Measurements from ENCODE around the gene SLC10A2.

SLC10A2 gene

DNA sequence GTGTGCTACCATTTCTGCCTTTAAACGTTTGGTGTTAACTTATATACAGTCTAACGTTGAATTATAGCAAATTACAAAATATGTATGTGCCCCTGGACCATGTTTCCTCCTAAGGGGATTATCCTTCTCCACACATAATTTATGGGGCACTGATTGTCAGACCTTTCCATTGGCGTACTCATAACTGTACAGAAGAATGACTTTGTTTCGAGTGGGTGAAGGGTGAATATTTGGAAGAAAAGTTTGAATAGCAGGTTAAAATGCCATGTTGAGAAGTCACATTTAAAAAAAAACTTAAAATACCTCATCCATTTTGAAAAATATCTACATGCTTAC lies 58.8 kb downstream of the SLC10A2 start:
- TF ChIP-seq, protein P1, sequence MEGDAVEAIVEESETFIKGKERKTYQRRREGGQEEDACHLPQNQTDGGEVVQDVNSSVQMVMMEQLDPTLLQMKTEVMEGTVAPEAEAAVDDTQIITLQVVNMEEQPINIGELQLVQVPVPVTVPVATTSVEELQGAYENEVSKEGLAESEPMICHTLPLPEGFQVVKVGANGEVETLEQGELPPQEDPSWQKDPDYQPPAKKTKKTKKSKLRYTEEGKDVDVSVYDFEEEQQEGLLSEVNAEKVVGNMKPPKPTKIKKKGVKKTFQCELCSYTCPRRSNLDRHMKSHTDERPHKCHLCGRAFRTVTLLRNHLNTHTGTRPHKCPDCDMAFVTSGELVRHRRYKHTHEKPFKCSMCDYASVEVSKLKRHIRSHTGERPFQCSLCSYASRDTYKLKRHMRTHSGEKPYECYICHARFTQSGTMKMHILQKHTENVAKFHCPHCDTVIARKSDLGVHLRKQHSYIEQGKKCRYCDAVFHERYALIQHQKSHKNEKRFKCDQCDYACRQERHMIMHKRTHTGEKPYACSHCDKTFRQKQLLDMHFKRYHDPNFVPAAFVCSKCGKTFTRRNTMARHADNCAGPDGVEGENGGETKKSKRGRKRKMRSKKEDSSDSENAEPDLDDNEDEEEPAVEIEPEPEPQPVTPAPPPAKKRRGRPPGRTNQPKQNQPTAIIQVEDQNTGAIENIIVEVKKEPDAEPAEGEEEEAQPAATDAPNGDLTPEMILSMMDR (conservative IDR thresholded peaks at IDR 0.05; ENCODE audit: low read length) = no peak
- H3K4me3 ChIP-seq (ENCODE audit: low read length) = no peak overlapping the region
- DNase-seq (ENCODE audit: low read depth) = no peak

DNA sequence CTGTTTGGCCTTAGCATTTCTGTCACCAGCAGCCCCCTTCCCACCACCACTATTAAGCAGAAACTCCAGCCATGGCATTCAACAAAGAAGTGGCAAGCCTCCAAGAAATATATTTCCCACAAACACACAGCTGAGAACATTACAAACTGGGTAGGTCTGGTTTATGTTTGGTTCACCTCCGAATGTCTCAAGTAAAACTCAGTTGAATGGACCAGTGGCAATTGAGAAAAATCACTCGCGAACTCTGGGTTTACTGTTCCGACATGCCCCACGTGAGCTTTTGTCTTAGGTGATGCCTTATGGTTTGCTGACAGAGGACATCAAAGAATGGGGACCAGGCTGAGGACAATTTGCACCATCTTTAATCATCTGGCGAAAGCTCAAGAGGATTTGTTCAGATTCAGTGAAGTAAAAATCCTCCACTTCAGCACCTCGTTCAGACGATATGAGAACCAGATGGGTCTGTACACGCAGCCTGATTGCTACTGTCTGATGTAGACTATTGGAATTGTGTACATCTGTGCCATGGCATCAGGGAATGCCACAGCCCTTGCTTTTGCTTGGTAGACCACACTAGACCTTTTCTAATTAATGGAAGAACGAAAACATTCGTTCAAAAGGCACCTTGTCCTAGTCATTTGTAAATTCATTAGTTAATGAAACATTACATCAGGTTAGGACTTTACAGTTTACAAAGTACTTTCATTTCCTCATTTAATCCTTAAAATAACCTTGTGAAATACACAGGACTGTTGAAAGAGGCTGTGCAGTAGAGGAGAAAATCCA lies 59.4 kb downstream of the SLC10A2 start:
- no peak for DNase-seq (ENCODE audit: low read depth)
- TF ChIP-seq, protein P1 (conservative IDR thresholded peaks at IDR 0.05; ENCODE audit: low read length) = no peak
- no peak overlapping the region for H3K4me3 ChIP-seq (ENCODE audit: low read length)

DNA sequence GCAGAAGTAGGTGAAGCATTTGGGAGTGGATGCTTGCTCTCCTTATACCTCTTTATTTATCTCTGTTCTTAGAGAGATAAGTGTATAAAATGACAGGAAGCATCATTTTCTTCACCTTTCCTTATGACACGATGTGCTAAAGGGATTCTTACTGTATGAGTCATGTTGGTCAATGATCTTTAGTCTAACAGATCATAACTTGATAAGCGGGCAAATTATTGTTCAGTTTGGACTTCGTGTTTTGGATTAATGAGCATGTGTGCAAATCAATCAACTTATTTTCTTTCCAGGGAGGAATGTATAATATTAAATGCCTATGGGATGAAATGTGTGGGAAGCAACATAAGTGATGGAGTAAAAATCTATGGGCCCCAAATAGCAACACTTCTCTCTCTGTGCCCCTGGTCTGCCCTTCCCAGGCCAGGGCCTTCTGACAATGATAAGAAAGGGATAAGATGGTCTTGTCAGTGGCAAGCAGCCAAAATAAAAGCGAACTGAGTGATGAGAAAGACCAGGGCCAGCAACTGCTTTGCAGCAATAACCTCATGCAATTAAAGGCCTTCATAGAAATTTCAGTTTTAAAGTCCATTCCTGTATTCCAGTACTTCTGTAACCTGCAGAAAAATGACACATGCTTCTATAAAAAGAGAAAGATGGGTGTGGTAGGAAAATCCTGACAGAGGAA lies 61.4 kb downstream of the SLC10A2 start:
- DNase-seq (ENCODE audit: low read depth) = no peak
- H3K4me3 ChIP-seq (ENCODE audit: low read length) = no peak overlapping the region
- TF ChIP-seq, protein P1 (conservative IDR thresholded peaks at IDR 0.05; ENCODE audit: low read length) = no peak

DNA sequence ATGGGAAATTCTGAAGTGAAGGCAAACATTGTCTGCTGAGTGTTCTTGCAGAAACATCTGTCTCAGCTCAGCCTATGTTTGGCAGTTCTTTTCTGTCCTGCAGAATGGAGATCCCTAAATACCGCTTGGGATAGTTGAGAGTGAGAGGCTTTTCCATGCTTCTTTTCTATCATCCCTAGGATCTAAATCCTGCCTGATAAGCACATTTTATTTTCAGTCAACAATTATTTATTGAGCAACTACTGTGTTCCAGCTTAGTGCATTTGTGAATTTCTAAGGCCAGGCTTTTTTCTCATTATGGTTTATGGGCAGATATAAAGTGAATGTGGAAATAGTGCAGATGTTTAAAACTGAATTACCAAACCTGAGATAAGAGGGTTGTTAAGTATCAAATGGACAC lies 62.6 kb downstream of the SLC10A2 start:
- no peak overlapping the region for H3K4me3 ChIP-seq (ENCODE audit: low read length)
- no peak for DNase-seq (ENCODE audit: low read depth)
- TF ChIP-seq, protein P1 (conservative IDR thresholded peaks at IDR 0.05; ENCODE audit: low read length) = no peak

DNA sequence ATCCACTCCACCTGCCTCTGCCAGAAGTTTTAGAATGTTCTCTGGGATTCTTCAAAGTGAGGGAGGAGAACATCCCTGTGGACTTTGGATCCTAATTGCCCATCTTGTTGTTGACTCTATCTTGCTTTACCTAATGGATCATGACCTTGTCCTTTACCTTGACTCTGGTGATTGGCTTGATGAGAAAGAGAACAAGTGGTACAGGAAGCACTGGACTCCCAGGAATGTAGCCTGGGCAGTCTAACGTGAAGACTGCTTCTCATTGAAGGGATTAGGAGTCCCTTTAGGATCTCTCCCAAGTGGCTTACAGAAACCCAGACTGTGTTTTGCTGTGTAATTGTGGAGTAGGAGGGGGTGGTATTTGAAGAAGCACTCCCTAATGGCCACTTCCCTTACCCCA lies 63.9 kb downstream of the SLC10A2 start:
- no peak overlapping the region for H3K4me3 ChIP-seq (ENCODE audit: low read length)
- TF ChIP-seq, protein P1 (conservative IDR thresholded peaks at IDR 0.05; ENCODE audit: low read length) = no peak
- no peak for DNase-seq (ENCODE audit: low read depth)

DNA sequence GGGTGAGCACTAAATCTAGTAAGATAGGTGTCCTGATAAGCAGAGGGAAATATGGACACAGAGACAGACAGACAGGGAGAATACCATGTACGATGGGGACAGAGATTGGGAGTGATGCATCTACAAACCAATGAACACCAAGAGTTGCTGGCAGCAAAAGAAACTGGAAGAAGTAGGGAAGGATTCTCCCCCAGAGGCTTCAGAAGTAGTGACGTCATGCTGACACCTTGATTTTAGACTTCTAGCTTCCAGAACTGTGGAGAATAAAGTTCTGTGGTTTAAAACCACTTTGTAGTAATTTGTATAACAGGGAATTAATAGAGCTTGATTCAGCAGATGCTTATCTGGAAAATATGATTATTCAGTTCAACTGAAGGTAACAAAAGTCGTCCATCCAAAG lies 66.1 kb downstream of the SLC10A2 start:
- no peak for DNase-seq (ENCODE audit: low read depth)
- H3K4me3 ChIP-seq (ENCODE audit: low read length) = no peak overlapping the region
- TF ChIP-seq, protein P1 (conservative IDR thresholded peaks at IDR 0.05; ENCODE audit: low read length) = no peak

DNA sequence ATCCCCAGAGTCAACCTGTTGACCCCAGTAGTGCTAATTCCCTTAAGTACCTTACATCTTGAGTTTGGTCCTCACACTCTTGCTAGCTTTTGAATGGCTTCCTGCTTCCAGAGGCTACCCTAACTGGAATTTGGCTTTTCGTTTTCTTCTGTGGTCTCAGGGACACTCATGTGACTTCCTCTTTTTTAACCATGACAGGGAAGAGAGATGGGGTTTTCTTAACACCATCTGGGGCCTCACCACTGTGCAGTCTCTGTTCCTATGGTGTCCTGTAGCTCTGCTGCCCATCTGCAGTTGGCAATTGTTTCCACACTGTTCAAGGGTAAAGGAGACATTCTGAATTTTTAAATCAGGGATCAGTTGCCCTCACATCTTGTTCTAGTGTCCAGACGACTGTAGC lies 66.7 kb downstream of the SLC10A2 start:
- DNase-seq (ENCODE audit: low read depth) = no peak

More for the DNA sequence above, 66.7 kb downstream of the SLC10A2 start:
- TF ChIP-seq, protein P1 (conservative IDR thresholded peaks at IDR 0.05; ENCODE audit: low read length) = no peak
- H3K4me3 ChIP-seq (ENCODE audit: low read length) = no peak overlapping the region

Data from AG10803 (cell line).